ENCODE data around the gene ELK3.

ELK3 gene

GRCh38 chr12:96256672-96257361 is 62.6 kb downstream of the ELK3 start:
- no peak for DNase-seq (ENCODE audit: low read depth in 1 of 2, low spot score in 1 of 2)

- DNase-seq (ENCODE audit: low read depth in 1 of 2, low spot score in 1 of 2): no peak
Observed at GRCh38 chr12:96257550-96258103, 63.5 kb downstream of the ELK3 start.

GRCh38 chr12:96258104-96258961 is 64.2 kb downstream of the ELK3 start:
- DNase-seq (ENCODE audit: low read depth in 1 of 2, low spot score in 1 of 2): no peak

GRCh38 chr12:96260231-96260630 is 66.1 kb downstream of the ELK3 start:
- DNase-seq (ENCODE audit: low read depth in 1 of 2, low spot score in 1 of 2): no peak

DNA sequence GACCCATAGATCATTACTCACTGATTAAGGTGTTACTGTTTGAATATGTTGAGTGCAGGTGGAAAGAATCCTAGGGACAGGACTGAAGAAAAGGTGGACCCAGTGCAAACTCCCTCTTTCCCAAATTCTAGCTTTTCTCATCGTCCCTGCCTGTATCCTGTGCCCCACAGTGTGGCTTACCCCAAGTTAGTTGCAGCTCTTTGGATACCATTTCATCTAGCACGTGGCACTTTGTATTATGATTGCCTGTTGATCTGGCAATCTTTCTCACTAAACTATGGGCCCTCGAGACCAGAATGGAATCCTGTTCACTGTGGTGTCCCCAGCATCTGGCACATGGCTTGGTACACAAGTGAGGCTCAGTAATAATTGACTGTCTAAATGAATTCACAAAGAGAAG is 66.5 kb downstream of the ELK3 start:
- DNase-seq (ENCODE audit: low read depth in 1 of 2, low spot score in 1 of 2): no peak

- no peak for DNase-seq (ENCODE audit: low read depth in 1 of 2, low spot score in 1 of 2)
Observed at GRCh38 chr12:96261557-96261956, 67.4 kb downstream of the ELK3 start.

GRCh38 chr12:96263449-96263902 is 69.3 kb downstream of the ELK3 start:
- no peak for DNase-seq (ENCODE audit: low read depth in 1 of 2, low spot score in 1 of 2)

GRCh38 chr12:96265400-96265799 is 71.2 kb downstream of the ELK3 start:
- DNase-seq (ENCODE audit: low read depth in 1 of 2, low spot score in 1 of 2): no peak

DNA sequence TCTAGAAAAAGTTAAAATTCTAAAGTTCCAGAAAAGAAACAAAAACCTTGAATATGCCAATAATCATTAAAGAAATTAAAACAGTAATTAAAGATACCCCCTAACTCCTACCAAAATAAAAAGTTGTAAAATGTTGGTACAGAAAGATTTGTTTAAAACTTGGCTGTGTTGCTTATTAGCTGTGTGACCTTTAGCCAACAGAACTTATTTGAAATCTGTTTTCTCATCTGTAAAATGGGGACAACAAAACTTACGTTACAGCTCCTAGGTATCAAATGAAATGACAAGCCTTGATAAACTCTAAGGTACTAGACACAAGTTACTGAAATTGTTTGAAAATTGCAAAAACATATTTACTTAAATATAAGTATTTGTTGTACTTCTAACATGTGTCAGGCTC is 71.7 kb downstream of the ELK3 start:
- no peak for DNase-seq (ENCODE audit: low read depth in 1 of 2, low spot score in 1 of 2)

DNA sequence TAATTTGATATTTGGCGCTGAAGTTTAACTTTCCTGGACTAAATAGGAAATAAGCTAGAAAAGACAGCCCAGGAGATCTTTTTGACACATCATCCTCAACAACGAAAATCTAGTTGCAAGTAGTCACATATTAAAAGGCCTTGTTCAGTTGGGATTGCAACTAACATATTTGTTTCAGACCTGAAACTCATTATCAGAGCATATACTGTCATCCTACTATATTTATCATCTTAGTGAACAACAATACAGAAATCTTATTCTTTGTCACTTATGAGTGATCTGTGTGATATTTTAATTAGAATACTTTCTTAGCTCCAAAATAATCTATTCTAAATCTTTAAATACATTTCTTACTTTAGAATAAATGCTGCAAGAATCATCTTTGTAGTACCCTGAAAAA is 72.1 kb downstream of the ELK3 start:
- no peak for DNase-seq (ENCODE audit: low read depth in 1 of 2, low spot score in 1 of 2)

GRCh38 chr12:96271469-96272199 is 77.5 kb downstream of the ELK3 start:
- DNase-seq (ENCODE audit: low read depth in 1 of 2, low spot score in 1 of 2): no peak

DNA sequence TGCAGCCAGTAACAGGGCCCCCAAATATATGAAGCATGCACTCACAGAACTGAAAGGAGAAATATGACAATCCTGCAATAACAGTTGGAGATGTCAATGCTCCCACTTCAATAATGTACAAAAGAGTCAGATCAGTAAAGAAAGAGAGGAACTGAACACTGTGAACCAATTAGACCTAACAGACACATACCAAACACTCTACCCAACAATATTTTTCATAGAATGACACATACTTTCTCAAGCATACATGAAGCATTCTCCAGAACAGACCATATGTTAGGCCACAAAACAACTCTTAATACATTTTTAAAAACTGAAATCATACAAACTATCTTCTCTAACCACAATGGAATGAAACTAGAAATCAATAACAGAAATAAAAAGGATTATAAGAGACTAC is 80.2 kb downstream of the ELK3 start:
- DNase-seq (ENCODE audit: low read depth in 1 of 2, low spot score in 1 of 2): no peak

DNA sequence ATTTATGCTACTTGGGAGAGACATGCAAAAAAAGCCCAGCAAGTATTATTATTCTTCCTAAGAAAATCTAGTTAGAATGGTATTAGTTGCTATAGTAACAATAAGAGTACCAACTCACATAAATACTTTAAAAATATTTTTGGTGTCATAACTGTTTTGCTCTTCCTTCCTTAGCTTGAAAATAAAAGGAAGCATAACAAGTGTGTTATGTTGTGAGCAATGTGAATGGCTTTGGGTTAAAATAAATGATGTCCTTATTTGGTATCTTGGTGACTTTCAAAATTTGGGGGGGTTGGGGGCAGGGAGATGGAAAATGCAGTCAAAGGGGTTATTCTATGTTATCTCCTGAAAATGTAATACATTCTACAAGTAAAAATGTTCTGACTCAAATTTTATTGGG is 91.0 kb downstream of the ELK3 start:
- DNase-seq (ENCODE audit: low read depth in 1 of 2, low spot score in 1 of 2): no peak

- no peak for DNase-seq (ENCODE audit: low read depth in 1 of 2, low spot score in 1 of 2)
Observed at GRCh38 chr12:96289067-96289466, 94.9 kb downstream of the ELK3 start.

DNA sequence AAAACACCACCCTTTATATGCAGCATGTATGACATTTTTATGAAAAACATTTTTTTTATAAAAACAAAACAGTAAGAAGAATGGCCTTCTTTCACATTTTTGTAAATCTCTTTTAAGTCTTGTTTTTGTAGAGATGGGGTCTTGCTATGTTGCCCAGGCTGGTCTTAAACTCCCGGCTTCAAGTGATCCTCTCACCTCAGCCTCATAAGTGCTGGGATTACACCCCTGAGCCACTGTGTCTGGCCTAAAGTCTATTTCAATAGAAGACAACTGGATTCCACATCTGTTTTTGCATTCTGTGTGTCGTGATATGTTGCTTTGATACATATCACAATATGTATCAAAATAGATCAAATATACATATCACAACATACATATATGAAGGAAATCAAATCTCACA is 98.9 kb downstream of the ELK3 start:
- no peak for DNase-seq (ENCODE audit: low read depth in 1 of 2, low spot score in 1 of 2)

DNA sequence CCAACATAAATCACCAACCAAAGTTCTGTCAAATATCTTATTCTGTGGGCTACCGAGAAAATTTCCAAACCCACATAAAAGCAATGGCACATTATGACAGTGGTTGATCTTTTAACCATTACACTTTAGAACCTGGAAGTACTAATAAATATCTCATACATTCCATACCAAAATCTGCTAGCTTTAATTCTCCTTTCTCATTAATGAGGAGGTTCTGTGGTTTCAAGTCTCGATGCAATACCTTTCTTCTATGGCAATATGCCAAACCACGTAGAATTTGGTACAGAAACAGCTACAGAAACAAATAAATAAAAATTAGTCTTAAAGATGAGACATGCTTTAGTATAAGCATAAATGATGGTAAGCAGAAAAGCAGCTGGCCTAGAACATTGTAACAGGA is 100.7 kb downstream of the ELK3 start:
- DNase-seq (ENCODE audit: low read depth in 1 of 2, low spot score in 1 of 2): no peak

GRCh38 chr12:96295532-96296160 is 101.5 kb downstream of the ELK3 start:
- DNase-seq (ENCODE audit: low read depth in 1 of 2, low spot score in 1 of 2): no peak

GRCh38 chr12:96297504-96297903 is 103.3 kb downstream of the ELK3 start:
- DNase-seq (ENCODE audit: low read depth in 1 of 2, low spot score in 1 of 2): no peak

DNA sequence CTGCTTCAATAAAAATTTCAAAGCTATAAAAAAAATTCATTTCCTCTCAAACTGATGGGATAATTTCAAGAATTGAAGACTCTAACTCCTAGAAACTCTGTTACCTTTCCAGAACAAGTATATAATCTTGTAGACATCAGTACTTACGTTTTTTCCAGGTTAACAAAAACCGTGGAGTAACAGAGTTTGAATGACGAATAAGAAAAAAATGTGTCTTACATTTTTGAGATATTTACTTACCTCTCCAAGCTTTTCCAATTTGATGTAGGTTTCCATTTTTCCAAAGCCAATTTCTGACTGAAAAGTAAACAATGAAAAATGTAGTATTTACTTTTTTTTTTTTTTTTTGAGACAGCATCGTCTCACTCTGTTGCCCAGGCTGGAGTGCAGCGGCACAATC is 105.9 kb downstream of the ELK3 start:
- DNase-seq (ENCODE audit: low read depth in 1 of 2, low spot score in 1 of 2): no peak

GRCh38 chr12:96301732-96302131 is 107.6 kb downstream of the ELK3 start:
- no peak for DNase-seq (ENCODE audit: low read depth in 1 of 2, low spot score in 1 of 2)

GRCh38 chr12:96302687-96303310 is 108.6 kb downstream of the ELK3 start:
- no peak for DNase-seq (ENCODE audit: low read depth in 1 of 2, low spot score in 1 of 2)

Data from stimulated activated CD4-positive, alpha-beta T cell treated with anti-CD3 and anti-CD28 coated beads, Interleukin-15, amount 100 ng/mL, for 1 hour (primary cell).